ENCODE results near the gene C3orf20. TPM values are rescaled to one million over a fixed set of nuclear protein-coding genes. Genes with fewer than 3 reads are reported as not detected.
"Not testable (repeated sequence)": the region's sequence is repeated elsewhere in the genome, so short reads cannot be mapped to it uniquely, and the experiment has no call there.

C3orf20 gene
- total RNA-seq, 1 donor = 0.21 TPM

- no peaks in the 10 kb centered on the region for H3K4me1 ChIP-seq (ENCODE audit: insufficient read depth, low read length)
- peaks cover 42% of the 10 kb centered on the region for H3K27me3 ChIP-seq (ENCODE audit: insufficient read depth, low read length)
- H3K9me3 ChIP-seq (ENCODE audit: low read depth, low read length) = no peaks in the 10 kb centered on the region
- H3K4me3 ChIP-seq (ENCODE audit: low read length) = no peak overlapping the region
These were observed 133.1 kb downstream of the C3orf20 start for GRCh38 chr3:14808025-14808424.

- Histone ChIP-seq H3K27me3 (ENCODE audit: insufficient read depth, low read length) (peaks cover 45% of the 10 kb centered on the region), H3K9me3 (ENCODE audit: low read depth, low read length) (no peaks in the 10 kb centered on the region)
These were observed 133.7 kb downstream of the C3orf20 start for GRCh38 chr3:14808502-14809266.

DNA sequence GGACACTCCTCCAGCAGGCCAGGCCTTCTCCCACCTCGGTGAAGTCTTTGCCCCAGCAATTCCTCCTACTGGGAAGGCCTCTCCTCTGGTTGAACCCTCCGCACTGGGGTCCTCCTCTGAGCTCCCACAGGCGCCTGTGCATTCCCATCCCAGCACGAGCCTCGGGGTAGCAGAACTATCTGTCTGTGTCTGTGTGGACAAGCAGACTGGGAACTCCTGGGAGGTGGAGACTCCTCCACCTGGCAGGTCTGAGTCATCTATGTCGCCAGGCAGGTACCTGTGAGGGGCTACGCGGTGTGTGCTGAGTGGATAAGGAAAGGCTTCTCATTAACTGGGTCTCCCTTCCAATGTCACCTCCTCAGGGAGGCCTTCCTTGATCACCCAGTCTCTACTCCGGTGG lies 134.7 kb downstream of the C3orf20 start:
- H3K27me3 ChIP-seq (ENCODE audit: insufficient read depth, low read length) = peaks cover 48% of the 10 kb centered on the region
- not testable (repeated sequence) for H3K4me3 ChIP-seq (ENCODE audit: low read length); H3K9me3 ChIP-seq (ENCODE audit: low read depth, low read length); H3K4me1 ChIP-seq (ENCODE audit: insufficient read depth, low read length)

More at GRCh38 chr3:14808502-14809266, 133.7 kb downstream of the C3orf20 start:
- H3K4me3 ChIP-seq (ENCODE audit: low read length) = no peak overlapping the region
- no peaks in the 10 kb centered on the region for H3K4me1 ChIP-seq (ENCODE audit: insufficient read depth, low read length)

GRCh38 chr3:14810070-14810791 lies 135.3 kb downstream of the C3orf20 start:
- H3K4me1 ChIP-seq (ENCODE audit: insufficient read depth, low read length) = no peaks in the 10 kb centered on the region
- H3K9me3 ChIP-seq (ENCODE audit: low read depth, low read length) = no peaks in the 10 kb centered on the region
- peaks cover 50% of the 10 kb centered on the region for H3K27me3 ChIP-seq (ENCODE audit: insufficient read depth, low read length)
- H3K4me3 ChIP-seq (ENCODE audit: low read length) = no peak overlapping the region

GRCh38 chr3:14810801-14811661 lies 136.1 kb downstream of the C3orf20 start:
- H3K9me3 ChIP-seq (ENCODE audit: low read depth, low read length) = no peaks in the 10 kb centered on the region
- H3K27me3 ChIP-seq (ENCODE audit: insufficient read depth, low read length) = peaks cover 50% of the 10 kb centered on the region
- no peak overlapping the region for H3K4me3 ChIP-seq (ENCODE audit: low read length)
- no peaks in the 10 kb centered on the region for H3K4me1 ChIP-seq (ENCODE audit: insufficient read depth, low read length)

DNA sequence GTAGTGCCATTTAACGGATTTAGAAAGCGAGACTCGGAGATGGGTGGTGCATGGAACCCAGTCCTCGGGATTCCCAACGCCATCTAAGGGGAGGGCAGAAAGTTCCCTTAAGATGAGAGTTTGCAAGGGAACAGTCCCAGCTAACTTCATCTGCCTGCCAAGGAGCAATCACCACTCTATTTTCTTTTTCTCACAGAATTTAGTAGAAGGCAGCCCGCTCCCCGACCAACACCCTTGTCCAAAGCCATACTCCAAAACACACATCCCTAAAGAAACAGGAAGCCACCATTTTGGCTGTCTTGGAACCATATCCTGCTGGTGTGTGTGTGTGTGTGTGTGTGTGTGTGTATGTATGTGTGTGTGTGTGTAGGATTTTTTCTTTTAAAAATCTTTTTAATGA lies 136.7 kb downstream of the C3orf20 start:
- H3K4me3 ChIP-seq (ENCODE audit: low read length) = no peak overlapping the region
- no peaks in the 10 kb centered on the region for H3K9me3 ChIP-seq (ENCODE audit: low read depth, low read length)
- H3K27me3 ChIP-seq (ENCODE audit: insufficient read depth, low read length) = peaks cover 50% of the 10 kb centered on the region
- no peaks in the 10 kb centered on the region for H3K4me1 ChIP-seq (ENCODE audit: insufficient read depth, low read length)

DNA sequence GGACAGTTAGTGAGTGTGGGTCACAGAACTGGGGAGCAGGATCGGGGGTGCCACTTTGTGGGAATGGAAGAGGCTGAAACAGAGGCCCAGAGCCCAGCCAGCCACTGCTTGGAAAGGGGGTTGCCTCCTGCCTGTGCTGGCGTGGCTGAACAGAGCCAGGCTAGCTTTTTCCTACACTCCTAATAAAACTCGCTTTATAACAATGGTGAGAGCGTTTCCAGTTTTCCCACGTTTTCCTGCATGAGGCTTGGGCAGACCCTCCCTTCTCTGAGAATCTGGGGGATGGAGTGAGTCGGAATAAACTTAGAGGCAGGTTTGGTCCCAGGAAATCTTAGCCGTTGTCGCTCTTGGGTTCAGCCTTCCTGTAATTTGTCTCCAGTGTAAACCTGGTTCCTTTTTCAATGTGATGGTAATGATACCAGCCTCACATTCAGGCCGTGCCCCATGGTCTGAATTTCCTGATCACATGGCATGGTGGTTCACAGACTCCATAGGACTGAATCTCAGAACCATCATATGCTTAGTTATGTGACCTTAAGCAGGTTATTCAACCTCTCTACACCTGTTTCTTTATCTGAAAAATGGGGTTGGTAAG lies 137.4 kb downstream of the C3orf20 start:
- Histone ChIP-seq H3K27me3 (ENCODE audit: insufficient read depth, low read length) (peaks cover 50% of the 10 kb centered on the region), H3K9me3 (ENCODE audit: low read depth, low read length) (no peaks in the 10 kb centered on the region), H3K4me1 (ENCODE audit: insufficient read depth, low read length) (no peaks in the 10 kb centered on the region), H3K4me3 (ENCODE audit: low read length) (no peak overlapping the region)

GRCh38 chr3:14814411-14814871 lies 139.5 kb downstream of the C3orf20 start:
- Histone ChIP-seq H3K4me3 (ENCODE audit: low read length) (no peak overlapping the region), H3K4me1 (ENCODE audit: insufficient read depth, low read length) (no peaks in the 10 kb centered on the region), H3K9me3 (ENCODE audit: low read depth, low read length) (no peaks in the 10 kb centered on the region), H3K27me3 (ENCODE audit: insufficient read depth, low read length) (peaks cover 39% of the 10 kb centered on the region)

DNA sequence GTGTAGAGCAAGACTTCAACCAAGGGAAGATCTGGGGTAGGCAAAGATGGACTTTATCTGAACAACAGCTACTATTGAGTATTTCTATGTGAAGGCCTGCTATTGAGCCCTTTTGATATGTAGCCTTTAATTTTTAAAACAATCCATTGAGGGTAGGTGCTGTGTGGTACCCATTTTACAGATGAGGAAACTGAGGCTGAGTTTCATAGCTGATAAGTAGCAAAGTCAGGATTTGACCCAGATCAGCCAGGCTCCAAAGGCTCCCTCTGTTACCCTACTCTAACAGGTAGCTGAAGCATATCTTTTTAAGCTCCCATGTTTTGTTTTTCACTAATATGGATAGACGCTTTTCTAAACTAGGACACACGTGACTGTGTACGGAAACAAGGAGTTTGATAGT lies 141.4 kb downstream of the C3orf20 start:
- Histone ChIP-seq H3K9me3 (ENCODE audit: low read depth, low read length) (no peaks in the 10 kb centered on the region), H3K4me3 (ENCODE audit: low read length) (no peak overlapping the region), H3K4me1 (ENCODE audit: insufficient read depth, low read length) (no peaks in the 10 kb centered on the region), H3K27me3 (ENCODE audit: insufficient read depth, low read length) (peaks cover 25% of the 10 kb centered on the region)

- H3K9me3 ChIP-seq (ENCODE audit: low read depth, low read length) = no peaks in the 10 kb centered on the region
- peaks cover 4% of the 10 kb centered on the region for H3K27me3 ChIP-seq (ENCODE audit: insufficient read depth, low read length)
- H3K4me1 ChIP-seq (ENCODE audit: insufficient read depth, low read length) = peaks cover 14% of the 10 kb centered on the region
- H3K4me3 ChIP-seq (ENCODE audit: low read length) = no peak within 1 kb of the TSS
These were observed 144.0 kb downstream of the C3orf20 start, which contains the start of gene FGD5 for GRCh38 chr3:14818804-14819500. Gene FGD5 (plus strand): TSS chr3:14818962. CDS start chr3:14819072, 110 bp downstream.

DNA sequence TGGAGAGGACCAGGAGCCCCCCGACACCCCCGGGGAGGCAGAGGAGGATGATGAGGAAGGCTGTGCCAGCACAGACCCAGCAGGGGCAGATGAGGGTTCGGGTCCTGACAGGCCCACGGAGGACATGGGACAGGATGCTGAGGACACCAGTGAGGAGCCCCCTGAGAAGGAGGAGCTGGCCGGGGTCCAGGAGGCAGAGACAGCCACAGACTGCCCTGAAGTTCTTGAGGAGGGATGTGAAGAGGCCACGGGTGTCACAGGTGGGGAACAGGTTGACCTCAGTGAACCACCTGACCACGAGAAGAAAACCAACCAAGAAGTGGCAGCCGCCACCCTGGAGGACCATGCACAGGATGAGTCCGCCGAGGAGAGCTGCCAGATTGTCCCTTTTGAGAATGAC lies 144.7 kb downstream of the C3orf20 start:
- H3K9me3 ChIP-seq (ENCODE audit: low read depth, low read length) = no peaks in the 10 kb centered on the region
- peaks cover 1% of the 10 kb centered on the region for H3K27me3 ChIP-seq (ENCODE audit: insufficient read depth, low read length)
- no peak overlapping the region for H3K4me3 ChIP-seq (ENCODE audit: low read length)
- peaks cover 18% of the 10 kb centered on the region for H3K4me1 ChIP-seq (ENCODE audit: insufficient read depth, low read length)

DNA sequence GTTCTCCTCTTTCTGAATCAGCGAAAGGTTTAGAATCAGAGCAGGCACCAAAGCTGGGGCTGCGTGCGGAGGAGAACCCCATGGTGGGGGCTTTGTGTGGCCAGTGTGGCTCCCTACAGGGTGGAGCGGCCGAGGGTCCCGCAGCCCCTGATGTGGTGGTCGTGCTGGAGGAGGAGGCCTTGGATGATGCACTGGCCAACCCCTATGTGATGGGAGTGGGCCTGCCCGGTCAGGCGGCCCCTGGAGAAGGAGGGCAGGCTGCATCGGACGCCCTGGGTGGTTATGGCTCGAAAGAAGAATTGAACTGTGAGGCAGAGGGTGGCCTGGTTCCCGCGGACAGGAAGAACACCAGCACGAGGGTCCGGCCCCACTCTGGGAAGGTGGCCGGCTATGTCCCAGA lies 145.2 kb downstream of the C3orf20 start:
- Histone ChIP-seq H3K4me1 (ENCODE audit: insufficient read depth, low read length) (peaks cover 18% of the 10 kb centered on the region), H3K9me3 (ENCODE audit: low read depth, low read length) (no peaks in the 10 kb centered on the region), H3K27me3 (ENCODE audit: insufficient read depth, low read length) (no peaks in the 10 kb centered on the region), H3K4me3 (ENCODE audit: low read length) (no peak overlapping the region)

DNA sequence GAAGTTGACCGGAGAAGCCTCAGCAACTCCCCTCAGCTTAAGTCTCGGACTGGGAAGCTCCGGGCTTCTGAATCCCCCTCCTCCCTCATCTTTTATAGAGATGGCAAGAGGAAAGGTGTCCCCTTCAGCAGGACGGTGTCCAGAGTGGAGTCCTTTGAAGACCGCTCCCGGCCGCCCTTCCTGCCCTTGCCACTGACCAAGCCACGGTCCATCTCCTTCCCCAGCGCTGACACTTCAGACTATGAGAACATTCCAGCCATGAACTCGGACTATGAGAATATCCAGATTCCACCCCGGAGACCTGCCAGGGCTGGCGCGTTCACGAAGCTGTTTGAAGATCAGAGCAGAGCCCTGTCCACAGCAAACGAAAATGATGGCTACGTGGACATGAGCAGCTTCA lies 146.2 kb downstream of the C3orf20 start:
- H3K9me3 ChIP-seq (ENCODE audit: low read depth, low read length) = no peaks in the 10 kb centered on the region
- no peaks in the 10 kb centered on the region for H3K27me3 ChIP-seq (ENCODE audit: insufficient read depth, low read length)
- H3K4me3 ChIP-seq (ENCODE audit: low read length) = no peak overlapping the region
- H3K4me1 ChIP-seq (ENCODE audit: insufficient read depth, low read length) = peaks cover 18% of the 10 kb centered on the region

DNA sequence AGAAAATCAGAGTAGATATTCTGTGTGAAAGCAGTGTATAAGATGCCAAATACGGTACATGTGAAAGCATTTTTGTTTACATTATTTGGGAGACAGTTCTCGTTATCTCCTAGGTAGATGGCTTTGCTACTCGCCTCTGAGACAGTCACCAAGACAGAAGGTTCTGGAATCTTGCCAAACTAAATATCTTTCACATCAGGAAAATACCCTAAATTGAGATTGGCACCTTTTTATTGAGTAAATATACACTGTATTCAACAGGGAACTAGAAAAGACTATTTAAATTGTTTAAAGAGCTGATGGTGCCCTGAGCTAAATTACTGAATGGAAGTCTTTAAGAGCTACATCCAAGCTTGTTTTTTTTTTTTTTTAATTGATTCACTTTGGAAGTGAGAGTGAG lies 147.2 kb downstream of the C3orf20 start:
- H3K4me1 ChIP-seq (ENCODE audit: insufficient read depth, low read length) = peaks cover 18% of the 10 kb centered on the region

More for the DNA sequence above, 147.2 kb downstream of the C3orf20 start:
- Histone ChIP-seq H3K27me3 (ENCODE audit: insufficient read depth, low read length) (no peaks in the 10 kb centered on the region), H3K4me3 (ENCODE audit: low read length) (no peak overlapping the region), H3K9me3 (ENCODE audit: low read depth, low read length) (no peaks in the 10 kb centered on the region)

Measured in mononuclear cell (primary cell).